AG09309 (cell line): ENCODE measurements around the gene CADPS.
A peak's percentile ranks its signal among the peaks of the same experiment; 100 is the strongest.

Source experiments
- DNase-seq: peaks from one replicate; pipeline ENCODE4 v3.0.0-alpha.2; 2010; ENCODE audit warnings: low read depth
- H3K4me3 ChIP-seq: 2 replicates; pipeline ENCODE4 v1.5.1; 2011; ENCODE audit warnings: mild to moderate bottlenecking, low read depth, low read length, moderate library complexity; ENCODE audit not compliant: control insufficient read depth
- CTCF ChIP-seq: IDR thresholded peaks from 2 replicates; pipeline ENCODE4 v1.5.1; 2011; ENCODE audit warnings: mild to moderate bottlenecking, low read depth, low read length, inconsistent platforms; ENCODE audit not compliant: insufficient read depth, control insufficient read depth; ENCODE audit errors: missing control alignments

Gene CADPS

GRCh38 chr3:62672270-62672987 is 202.8 kb downstream of the CADPS start:
- TF ChIP-seq CTCF = no peak
- no peak for DNase-seq
- H3K4me3 ChIP-seq = no peak overlapping the region

GRCh38 chr3:62670351-62670750 is 204.9 kb downstream of the CADPS start:
- H3K4me3 ChIP-seq = no peak overlapping the region
- no peak for TF ChIP-seq CTCF
- DNase-seq = peak; percentile 40

GRCh38 chr3:62669161-62669560 is 206.1 kb downstream of the CADPS start:
- H3K4me3 ChIP-seq = no peak overlapping the region
- no peak for DNase-seq
- TF ChIP-seq CTCF = no peak

GRCh38 chr3:62667714-62668113 is 207.5 kb downstream of the CADPS start:
- no peak for TF ChIP-seq CTCF
- no peak for DNase-seq
- H3K4me3 ChIP-seq = no peak overlapping the region

GRCh38 chr3:62665627-62666437 is 209.4 kb downstream of the CADPS start:
- peak; percentile 77 for TF ChIP-seq CTCF
- DNase-seq = peak; percentile 16
- no peak overlapping the region for H3K4me3 ChIP-seq

GRCh38 chr3:62662677-62663076 is 212.5 kb downstream of the CADPS start:
- no peak for DNase-seq
- no peak overlapping the region for H3K4me3 ChIP-seq
- no peak for TF ChIP-seq CTCF

GRCh38 chr3:62659660-62660059 is 215.6 kb downstream of the CADPS start:
- no peak for TF ChIP-seq CTCF
- no peak overlapping the region for H3K4me3 ChIP-seq
- DNase-seq = no peak
